Measurements from ENCODE around the gene CORO1C. TPM values are rescaled to one million over a fixed set of nuclear protein-coding genes. Genes with fewer than 3 reads are reported as not detected.

Gene CORO1C
- total RNA-seq, 4 donors from 2014 or later = 221 to 441 (median 315) TPM

GRCh38 chr12:108600702-108601007, 130.7 kb downstream of the CORO1C start:
- Histone ChIP-seq H3K4me1 (peaks cover 0 to 11% (median 2%) of the 10 kb centered on the region in 4 donors), H3K36me3 (no peaks in the 10 kb centered on the region), H3K4me3 (no peak overlapping the region), H3K9me3 (no peaks in the 10 kb centered on the region), H3K27me3 (peaks cover 0 to 12% (median 0%) of the 10 kb centered on the region in 4 donors), H3K27ac (replicated peaks in 1 of 4) (no peak overlapping the region)
- TF ChIP-seq EP300 (IDR thresholded peaks at IDR 0.05) = no peak
- no peak for TF ChIP-seq POLR2A (IDR thresholded peaks at IDR 0.05; ENCODE audit: low read depth)
- TF ChIP-seq POLR2AphosphoS5 (IDR thresholded peaks at IDR 0.05) = no peak
- no peak for TF ChIP-seq CTCF (IDR thresholded peaks at IDR 0.05)
- DNase-seq (ENCODE audit: extremely low spot score) = no peak
- WGBS = 73% methylated on average over 4 of the region's 4 CpGs
- intact Hi-C loops (cut with DNase I) = no loop called here

DNA sequence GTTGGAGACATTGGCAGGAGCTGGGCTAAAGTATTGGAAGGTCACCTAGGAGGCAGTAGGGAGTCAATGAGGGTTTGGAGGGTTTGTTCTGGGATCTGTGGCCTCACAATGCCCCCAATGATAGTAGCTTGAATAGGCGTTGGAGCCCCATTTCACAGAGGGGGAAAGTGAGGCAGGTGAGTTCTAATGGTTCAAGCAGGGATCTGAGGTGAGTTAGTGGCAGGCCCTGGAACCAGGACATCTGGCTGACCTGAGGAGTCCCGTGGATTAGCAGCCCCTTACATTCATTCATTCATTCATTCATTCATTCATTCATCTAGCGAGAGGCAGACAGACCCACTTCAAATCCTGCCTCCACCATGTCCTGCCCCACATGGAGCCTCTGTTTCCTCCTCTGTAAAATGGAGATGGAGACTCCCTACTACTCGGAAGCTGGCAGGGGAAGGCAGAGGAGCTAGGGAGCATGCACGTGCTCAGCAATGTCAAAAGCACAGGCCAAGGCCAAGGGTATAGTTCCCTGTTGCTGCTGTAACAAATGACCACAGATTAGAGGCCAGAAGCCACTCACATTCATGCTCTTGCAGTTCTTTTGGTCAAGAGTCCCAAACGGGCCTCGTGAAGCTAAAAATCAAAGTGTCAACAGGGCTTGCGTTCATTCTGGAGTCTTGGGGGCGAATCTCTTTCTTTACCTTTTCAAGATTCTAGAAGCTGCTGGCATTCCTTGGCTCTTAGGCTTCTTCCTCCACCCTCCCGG, 131.2 kb downstream of the CORO1C start:
- H3K9me3 ChIP-seq = no peaks in the 10 kb centered on the region
- TF ChIP-seq POLR2AphosphoS5 (IDR thresholded peaks at IDR 0.05) (no peak), POLR2A (IDR thresholded peaks at IDR 0.05; ENCODE audit: low read depth) (no peak), CTCF (IDR thresholded peaks at IDR 0.05) (no peak), EP300 (IDR thresholded peaks at IDR 0.05) (no peak)
- WGBS = 90% methylated on average over 10 of the region's 10 CpGs
- H3K4me1 ChIP-seq = peaks cover 0 to 11% (median 2%) of the 10 kb centered on the region in 4 donors
- H3K4me3 ChIP-seq = no peak overlapping the region
- intact Hi-C loops (cut with DNase I) = no loop called here
- H3K27ac ChIP-seq (replicated peaks in 1 of 4) = no peak overlapping the region
- H3K36me3 ChIP-seq = no peaks in the 10 kb centered on the region
- H3K27me3 ChIP-seq = peaks cover 0 to 12% (median 0%) of the 10 kb centered on the region in 4 donors
- DNase-seq (ENCODE audit: extremely low spot score) = no peak

GRCh38 chr12:108599541-108599940, 131.8 kb downstream of the CORO1C start:
- TF ChIP-seq EP300 (IDR thresholded peaks at IDR 0.05) = no peak
- no peak for TF ChIP-seq POLR2A (IDR thresholded peaks at IDR 0.05; ENCODE audit: low read depth)
- no peak for TF ChIP-seq CTCF (IDR thresholded peaks at IDR 0.05)
- TF ChIP-seq POLR2AphosphoS5 (IDR thresholded peaks at IDR 0.05) = no peak
- H3K36me3 ChIP-seq = no peaks in the 10 kb centered on the region
- 82% methylated on average over 5 of the region's 6 CpGs for WGBS
- H3K27me3 ChIP-seq = peaks cover 0 to 12% (median 0%) of the 10 kb centered on the region in 4 donors
- DNase-seq (ENCODE audit: extremely low spot score) = no peak
- no peak overlapping the region for H3K4me3 ChIP-seq
- H3K9me3 ChIP-seq = no peaks in the 10 kb centered on the region
- H3K4me1 ChIP-seq = peaks cover 0 to 11% (median 2%) of the 10 kb centered on the region in 4 donors
- intact Hi-C loops (cut with DNase I) = no loop called here
- no peak overlapping the region for H3K27ac ChIP-seq (replicated peaks in 1 of 4)

- Histone ChIP-seq H3K36me3 (no peaks in the 10 kb centered on the region), H3K27ac (replicated peaks in 1 of 4) (no peak overlapping the region), H3K4me1 (peaks cover 0 to 11% (median 2%) of the 10 kb centered on the region in 4 donors), H3K4me3 (peak overlapping the region in 1 of 4 donors; percentile 23), H3K27me3 (peaks cover 0 to 10% (median 0%) of the 10 kb centered on the region in 4 donors), H3K9me3 (no peaks in the 10 kb centered on the region)
- 94% methylated on average over 11 of the region's 11 CpGs for WGBS
- no peak for DNase-seq (ENCODE audit: extremely low spot score)
- no peak for TF ChIP-seq CTCF (IDR thresholded peaks at IDR 0.05)
- TF ChIP-seq POLR2AphosphoS5 (IDR thresholded peaks at IDR 0.05) = no peak
- no peak for TF ChIP-seq POLR2A (IDR thresholded peaks at IDR 0.05; ENCODE audit: low read depth)
- no peak for TF ChIP-seq EP300 (IDR thresholded peaks at IDR 0.05)
- intact Hi-C loops (cut with DNase I) = no loop called here
Observed at GRCh38 chr12:108598553-108599250, 132.6 kb downstream of the CORO1C start.
